22Rv1 (cell line): Measurements from ENCODE around the gene UNC13D.

Source experiments
- ZFX ChIP-seq: fragments of 450-650 bp; IDR thresholded peaks from 2 replicates; pipeline ENCODE4 v1.6.1; 2017; ENCODE audit warnings: antibody characterized with exemption, borderline replicate concordance
- TF ChIP-seq, protein P1 (sequence below): fragments of 450-650 bp; IDR thresholded peaks from 2 replicates; pipeline ENCODE4 v1.5.1; 2017; ENCODE audit warnings: mild to moderate bottlenecking

GRCh38 chr17:75808905-75809621, 35.1 kb downstream of the UNC13D start:
- TF ChIP-seq, protein P1, sequence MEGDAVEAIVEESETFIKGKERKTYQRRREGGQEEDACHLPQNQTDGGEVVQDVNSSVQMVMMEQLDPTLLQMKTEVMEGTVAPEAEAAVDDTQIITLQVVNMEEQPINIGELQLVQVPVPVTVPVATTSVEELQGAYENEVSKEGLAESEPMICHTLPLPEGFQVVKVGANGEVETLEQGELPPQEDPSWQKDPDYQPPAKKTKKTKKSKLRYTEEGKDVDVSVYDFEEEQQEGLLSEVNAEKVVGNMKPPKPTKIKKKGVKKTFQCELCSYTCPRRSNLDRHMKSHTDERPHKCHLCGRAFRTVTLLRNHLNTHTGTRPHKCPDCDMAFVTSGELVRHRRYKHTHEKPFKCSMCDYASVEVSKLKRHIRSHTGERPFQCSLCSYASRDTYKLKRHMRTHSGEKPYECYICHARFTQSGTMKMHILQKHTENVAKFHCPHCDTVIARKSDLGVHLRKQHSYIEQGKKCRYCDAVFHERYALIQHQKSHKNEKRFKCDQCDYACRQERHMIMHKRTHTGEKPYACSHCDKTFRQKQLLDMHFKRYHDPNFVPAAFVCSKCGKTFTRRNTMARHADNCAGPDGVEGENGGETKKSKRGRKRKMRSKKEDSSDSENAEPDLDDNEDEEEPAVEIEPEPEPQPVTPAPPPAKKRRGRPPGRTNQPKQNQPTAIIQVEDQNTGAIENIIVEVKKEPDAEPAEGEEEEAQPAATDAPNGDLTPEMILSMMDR, result no peak
- TF ChIP-seq ZFX, result no peak
